Fibroblast of the aortic adventitia (primary cell): Measurements from ENCODE around the gene SLF2. TPM values are rescaled to one million over a fixed set of nuclear protein-coding genes. Genes with fewer than 3 reads are reported as not detected.

Source experiments
- DNase-seq: peaks from one replicate; pipeline ENCODE4 v3.0.0-alpha.2; 2010; ENCODE audit warnings: low read depth
- H3K4me3 ChIP-seq: 2 replicates; pipeline ENCODE4 v1.5.1; 2011; ENCODE audit warnings: low read depth, mild to moderate bottlenecking, control low read depth, low read length, moderate library complexity
- total RNA-seq: library from RNA; depleted of rRNA; stranded (reverse); fragments of >200 nt; gene quantifications from 2 replicates; pipeline ENCODE4 v1.2.3, GENCODE V29; 2012; ENCODE audit warnings: low replicate concordance
- TF ChIP-seq, protein P1 (sequence below): IDR thresholded peaks from 2 replicates; pipeline ENCODE4 v1.5.1; 2011; ENCODE audit warnings: mild to moderate bottlenecking, low read length, control low read depth, inconsistent platforms; ENCODE audit not compliant: insufficient read depth

SLF2 gene
- total RNA-seq, 1 donor, result 62.8 TPM

DNA sequence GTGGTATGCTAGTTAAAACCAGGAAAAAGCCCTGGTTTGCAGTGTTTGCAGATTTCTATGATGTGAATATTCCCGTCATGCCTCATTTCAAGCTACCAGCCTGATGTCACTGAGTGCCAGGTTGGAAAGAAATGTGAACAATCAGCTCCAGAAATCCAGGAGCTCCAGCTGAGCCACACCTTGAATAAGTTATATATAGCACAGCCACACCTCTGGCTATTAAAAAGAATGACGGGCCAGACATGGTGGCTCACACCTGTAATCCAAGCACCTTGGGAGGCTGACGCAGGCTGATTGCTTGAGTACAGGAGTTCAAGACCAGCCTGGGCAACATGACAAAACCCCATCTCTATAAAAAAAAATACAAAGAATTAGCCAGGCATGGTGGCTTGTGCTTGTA, 18.7 kb upstream of the SLF2 start:
- no peak overlapping the region for H3K4me3 ChIP-seq
- TF ChIP-seq, protein P1, sequence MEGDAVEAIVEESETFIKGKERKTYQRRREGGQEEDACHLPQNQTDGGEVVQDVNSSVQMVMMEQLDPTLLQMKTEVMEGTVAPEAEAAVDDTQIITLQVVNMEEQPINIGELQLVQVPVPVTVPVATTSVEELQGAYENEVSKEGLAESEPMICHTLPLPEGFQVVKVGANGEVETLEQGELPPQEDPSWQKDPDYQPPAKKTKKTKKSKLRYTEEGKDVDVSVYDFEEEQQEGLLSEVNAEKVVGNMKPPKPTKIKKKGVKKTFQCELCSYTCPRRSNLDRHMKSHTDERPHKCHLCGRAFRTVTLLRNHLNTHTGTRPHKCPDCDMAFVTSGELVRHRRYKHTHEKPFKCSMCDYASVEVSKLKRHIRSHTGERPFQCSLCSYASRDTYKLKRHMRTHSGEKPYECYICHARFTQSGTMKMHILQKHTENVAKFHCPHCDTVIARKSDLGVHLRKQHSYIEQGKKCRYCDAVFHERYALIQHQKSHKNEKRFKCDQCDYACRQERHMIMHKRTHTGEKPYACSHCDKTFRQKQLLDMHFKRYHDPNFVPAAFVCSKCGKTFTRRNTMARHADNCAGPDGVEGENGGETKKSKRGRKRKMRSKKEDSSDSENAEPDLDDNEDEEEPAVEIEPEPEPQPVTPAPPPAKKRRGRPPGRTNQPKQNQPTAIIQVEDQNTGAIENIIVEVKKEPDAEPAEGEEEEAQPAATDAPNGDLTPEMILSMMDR, result no peak
- DNase-seq, result no peak

DNA sequence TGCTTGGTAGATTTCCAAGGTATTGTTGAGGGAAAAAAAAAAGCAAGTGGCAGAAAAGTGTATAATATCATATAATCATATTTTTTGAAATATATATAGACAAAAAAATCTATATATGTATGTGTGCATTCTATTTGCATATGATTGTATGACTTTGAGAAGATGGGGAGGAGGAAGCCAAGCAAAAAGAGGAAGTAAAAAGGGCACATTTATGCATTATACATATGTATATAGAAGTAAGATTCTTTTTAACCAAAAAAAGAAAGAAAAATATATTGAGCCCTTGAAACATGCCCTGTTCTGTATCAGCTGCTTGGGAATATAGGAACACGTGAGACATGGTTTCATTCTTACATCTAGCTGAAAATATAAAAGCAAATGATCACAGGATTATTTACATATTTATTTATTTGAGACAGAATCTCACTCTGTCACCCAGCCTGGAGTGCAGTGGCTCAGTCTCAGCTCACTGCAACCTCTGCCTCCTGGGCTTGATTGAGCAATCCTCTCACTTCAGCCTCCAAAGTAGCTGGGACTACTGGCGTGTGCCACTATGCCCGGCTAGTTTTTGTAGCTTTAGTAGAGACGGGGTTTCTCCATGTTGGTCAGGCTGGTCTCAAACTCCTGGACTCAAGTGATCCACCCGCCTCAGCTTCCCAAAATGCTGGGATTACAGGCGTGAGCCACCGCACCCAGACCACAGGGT, 18.0 kb upstream of the SLF2 start:
- no peak for DNase-seq
- no peak overlapping the region for H3K4me3 ChIP-seq
- TF ChIP-seq, protein P1, result no peak

DNA sequence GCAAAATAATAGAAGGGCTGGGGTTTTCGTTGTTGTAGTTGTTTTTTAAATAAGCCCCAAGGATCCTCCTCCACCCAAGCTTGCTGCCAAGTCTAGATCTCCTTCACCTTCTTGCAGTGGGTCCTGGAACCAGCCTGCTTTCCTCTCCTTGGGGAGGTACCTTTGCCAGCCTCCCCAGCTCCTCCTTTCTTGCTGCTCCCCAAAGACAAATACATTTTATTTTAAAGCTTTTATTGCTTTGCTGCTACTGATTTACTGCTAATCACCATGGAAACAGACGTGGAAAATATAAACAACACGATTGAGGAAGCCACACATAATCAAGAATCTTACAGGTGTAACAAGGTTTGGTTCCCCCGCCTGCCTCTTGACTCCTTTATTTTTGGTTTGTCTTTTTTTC, 17.4 kb upstream of the SLF2 start:
- no peak overlapping the region for H3K4me3 ChIP-seq
- no peak for DNase-seq
- TF ChIP-seq, protein P1, result no peak

DNA sequence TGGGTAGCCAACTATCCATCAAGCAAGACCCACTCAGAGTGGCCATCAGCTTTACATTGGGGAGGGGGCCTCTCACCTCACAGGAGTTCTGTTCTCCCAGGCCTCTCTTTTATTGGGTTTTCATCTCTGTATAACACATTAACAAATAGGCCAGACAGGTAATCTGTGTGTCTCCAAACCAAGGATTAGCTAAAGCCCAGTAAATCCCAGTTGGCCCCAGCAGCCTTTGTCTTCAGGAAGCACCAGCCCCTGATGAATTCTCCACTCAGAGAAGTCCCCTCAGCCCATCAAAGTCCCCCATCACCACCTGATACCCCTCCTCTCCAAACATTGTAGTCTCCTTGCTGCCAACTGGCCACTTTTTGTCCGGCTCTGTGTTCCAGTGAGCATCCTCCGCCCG, 16.9 kb upstream of the SLF2 start:
- TF ChIP-seq, protein P1, result no peak
- DNase-seq, result no peak
- H3K4me3 ChIP-seq, result no peak overlapping the region

DNA sequence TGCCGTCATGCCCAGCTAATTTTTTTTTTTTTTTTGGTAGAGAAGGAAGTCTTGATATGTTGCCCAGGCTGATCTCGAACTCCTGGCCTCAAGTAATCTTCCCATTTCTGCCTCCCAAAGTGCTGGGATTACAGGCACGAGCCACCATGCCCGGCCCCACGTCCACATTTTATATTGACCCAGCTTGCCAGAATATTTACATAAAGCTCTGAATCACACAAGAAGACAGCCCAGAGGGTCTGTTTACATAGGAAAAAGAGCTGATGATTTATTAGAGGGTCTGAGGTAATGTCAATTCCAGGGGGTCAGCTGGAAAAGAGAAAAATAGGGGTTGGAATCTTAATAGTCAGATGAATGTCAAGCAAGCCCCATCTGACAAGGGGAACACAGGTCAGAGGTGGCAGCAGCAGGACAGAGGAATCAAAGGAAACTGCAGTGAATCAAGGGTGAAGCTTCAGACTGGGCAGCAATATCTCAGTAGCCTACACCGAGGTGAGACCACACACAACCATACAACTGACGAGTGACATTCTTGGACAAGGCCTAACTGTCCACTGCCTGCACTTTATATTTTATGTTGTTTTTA, 15.8 kb upstream of the SLF2 start:
- H3K4me3 ChIP-seq, result no peak overlapping the region
- TF ChIP-seq, protein P1, result no peak
- no peak for DNase-seq

DNA sequence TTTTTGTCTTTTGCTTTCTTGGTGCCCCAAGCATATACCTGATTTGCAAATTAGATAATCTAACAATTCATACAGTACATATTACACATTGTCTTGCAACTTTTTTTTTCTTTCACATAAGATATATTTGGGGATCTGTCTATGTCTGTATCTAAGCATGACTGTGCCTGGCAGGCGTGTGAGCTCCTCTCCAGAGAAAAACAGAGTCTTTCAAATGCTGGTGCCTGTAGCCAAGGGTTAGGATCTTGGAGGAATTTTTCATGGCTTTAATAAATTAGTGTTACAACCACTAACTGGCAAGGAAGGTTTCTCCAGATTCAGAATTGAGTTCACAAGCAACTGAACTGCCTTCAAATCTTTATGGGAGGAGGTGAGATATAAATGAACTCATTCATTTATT, 14.8 kb upstream of the SLF2 start:
- TF ChIP-seq, protein P1, result no peak
- no peak for DNase-seq
- H3K4me3 ChIP-seq, result no peak overlapping the region
